DLD1 (cell line): ENCODE data around the gene ARPC1A.
"Not testable (repeated sequence)": the region's sequence is repeated elsewhere in the genome, so short reads cannot be mapped to it uniquely, and the experiment has no call there.

Experiments
- in situ Hi-C: cut with HindIII; loops from 2 replicates; pipeline ENCODE4 v1.10.0; 2017; ENCODE audit warnings: low sequenced_read_pairs

The ARPC1A gene

GRCh38 chr7:99385564-99385963 lies 59.9 kb downstream of the ARPC1A start:
- in situ Hi-C loops, result no loop called here

- in situ Hi-C loops, result no loop called here
Observed at GRCh38 chr7:99386584-99387238, 61.0 kb downstream of the ARPC1A start.

- in situ Hi-C loops, result not testable (repeated sequence)
Observed at GRCh38 chr7:99387239-99387635, 61.5 kb downstream of the ARPC1A start.

GRCh38 chr7:99387912-99388311 lies 62.2 kb downstream of the ARPC1A start:
- in situ Hi-C loops, result no loop called here

- in situ Hi-C loops, result no loop called here
Observed at GRCh38 chr7:99389772-99390171, 64.1 kb downstream of the ARPC1A start.

GRCh38 chr7:99390941-99391602 lies 65.4 kb downstream of the ARPC1A start:
- in situ Hi-C loops, result no loop called here

- in situ Hi-C loops, result no loop called here
Observed at GRCh38 chr7:99392046-99392445, 66.3 kb downstream of the ARPC1A start.

GRCh38 chr7:99392659-99393354 lies 67.1 kb downstream of the ARPC1A start:
- in situ Hi-C loops, result no loop called here

- in situ Hi-C loops, result no loop called here
Observed at GRCh38 chr7:99393355-99394187, 67.9 kb downstream of the ARPC1A start.

- in situ Hi-C loops, result no loop called here
Observed at GRCh38 chr7:99394188-99394502, 68.4 kb downstream of the ARPC1A start.

- in situ Hi-C loops, result no loop called here
Observed at GRCh38 chr7:99395616-99396327, 70.1 kb downstream of the ARPC1A start.

GRCh38 chr7:99396418-99397296 lies 71.0 kb downstream of the ARPC1A start:
- in situ Hi-C loops, result no loop called here

- in situ Hi-C loops, result no loop called here
Observed at GRCh38 chr7:99397297-99397983, 71.7 kb downstream of the ARPC1A start.

- in situ Hi-C loops, result no loop called here
Observed at GRCh38 chr7:99398891-99399445, 73.3 kb downstream of the ARPC1A start.

- in situ Hi-C loops, result no loop called here
Observed at GRCh38 chr7:99399597-99399996, 73.9 kb downstream of the ARPC1A start.

GRCh38 chr7:99402854-99403253 lies 77.2 kb downstream of the ARPC1A start:
- in situ Hi-C loops, result no loop called here

- in situ Hi-C loops, result no loop called here
Observed at GRCh38 chr7:99403764-99404163, 78.1 kb downstream of the ARPC1A start.

- in situ Hi-C loops, result no loop called here
Observed at GRCh38 chr7:99404235-99404976, 78.7 kb downstream of the ARPC1A start.
